GM23338 (cell line): ENCODE data around the gene STEAP1. TPM values are rescaled to one million over a fixed set of nuclear protein-coding genes. Genes with fewer than 3 reads are reported as not detected.
A peak's percentile ranks its signal among the peaks of the same experiment; 100 is the strongest.

Experiments used
- ATAC-seq: fragments of 200-7000 bp; cut with Tn5 transposase; 3 replicates; pipeline ENCODE4 v1.9.1; 2020
- DNase-seq: peaks from one replicate; pipeline ENCODE4 v3.0.0-alpha.2; 2015; ENCODE audit warnings: low spot score
- H2AFZ ChIP-seq: fragments of 200-600 bp; sonication (generic); 2 replicates; pipeline ENCODE4 v1.8.0; 2016; ENCODE audit warnings: antibody characterized with exemption, mild to moderate bottlenecking, moderate library complexity
- H3F3A ChIP-seq: fragments of 200-600 bp; sonication (generic); replicated peaks from 2 replicates; pipeline ENCODE4 v1.8.0; 2017; ENCODE audit warnings: antibody characterized with exemption, mixed run types, low read depth
- H3K27ac ChIP-seq: fragments of 200-600 bp; sonication (generic); 2 replicates; pipeline ENCODE4 v1.6.1; 2016; ENCODE audit warnings: low read depth
- H3K27me3 ChIP-seq: fragments of 200-600 bp; sonication (generic); 2 replicates; pipeline ENCODE4 v1.8.0; 2016; ENCODE audit warnings: mild to moderate bottlenecking, mixed run types, moderate library complexity; ENCODE audit not compliant: insufficient read depth
- H3K36me3 ChIP-seq: fragments of 200-600 bp; sonication (generic); 2 replicates; pipeline ENCODE4 v1.8.0; 2016; ENCODE audit warnings: mild to moderate bottlenecking; ENCODE audit not compliant: insufficient read depth
- H3K4me1 ChIP-seq: fragments of 200-600 bp; sonication (generic); 2 replicates; pipeline ENCODE4 v1.8.0; 2016; ENCODE audit warnings: mild to moderate bottlenecking, moderate library complexity; ENCODE audit not compliant: insufficient read depth
- H3K4me2 ChIP-seq: fragments of 200-600 bp; sonication (generic); 2 replicates; pipeline ENCODE4 v1.7.1; 2017; ENCODE audit warnings: mixed run types
- H3K4me3 ChIP-seq: fragments of 200-600 bp; sonication (generic); 2 replicates; pipeline ENCODE4 v1.6.1; 2016; ENCODE audit warnings: mixed run types
- H3K79me2 ChIP-seq: fragments of 200-600 bp; sonication (generic); replicated peaks from 2 replicates; pipeline ENCODE4 v1.8.0; 2017; ENCODE audit warnings: mild to moderate bottlenecking; ENCODE audit not compliant: insufficient read depth
- H3K9me2 ChIP-seq: fragments of 200-600 bp; sonication (generic); 2 replicates; pipeline ENCODE4 v1.8.0; 2017; ENCODE audit not compliant: insufficient read depth
- H4K20me1 ChIP-seq: fragments of 200-600 bp; sonication (generic); replicated peaks from 2 replicates; pipeline ENCODE4 v1.8.0; 2017; ENCODE audit warnings: mild to moderate bottlenecking; ENCODE audit not compliant: insufficient read depth
- H3K27ac Mint-ChIP-seq: 2 replicates; pipeline ENCODE4 v1.8.0; 2020; ENCODE audit warnings: inconsistent platforms, mild to moderate bottlenecking, moderate library complexity, mixed read lengths
- H3K27me3 Mint-ChIP-seq: 3 replicates; pipeline ENCODE4 v1.8.0; 2022; ENCODE audit warnings: low read depth, mild to moderate bottlenecking, moderate library complexity, mixed read lengths, inconsistent platforms; ENCODE audit not compliant: insufficient read depth, poor library complexity
- H3K36me3 Mint-ChIP-seq: 3 replicates; pipeline ENCODE4 v1.8.0; 2021; ENCODE audit warnings: low read depth, mild to moderate bottlenecking, inconsistent platforms, moderate library complexity, mixed read lengths
- H3K4me1 Mint-ChIP-seq: 3 replicates; pipeline ENCODE4 v1.8.0; 2020; ENCODE audit warnings: mild to moderate bottlenecking, inconsistent platforms, mixed read lengths
- H3K4me3 Mint-ChIP-seq: 3 replicates; pipeline ENCODE4 v1.8.0; 2021; ENCODE audit warnings: moderate library complexity, mild to moderate bottlenecking, inconsistent platforms, mixed read lengths
- H3K9me3 Mint-ChIP-seq: 3 replicates; pipeline ENCODE4 v1.8.0; 2020; ENCODE audit warnings: moderate library complexity, mild to moderate bottlenecking, inconsistent platforms, mixed read lengths
- CREB1 ChIP-seq: fragments of 250-450 bp; sonication (Bioruptor Pico); IDR thresholded peaks from 2 replicates; pipeline ENCODE4 v1.5.0; 2020; ENCODE audit warnings: low read depth, mild to moderate bottlenecking, moderate library complexity
- ETS1 ChIP-seq: IDR thresholded peaks from 2 replicates; pipeline ENCODE4 v1.6.1; 2016; ENCODE audit warnings: antibody characterized with exemption
- EZH2 ChIP-seq: fragments of 200-600 bp; sonication (generic); IDR thresholded peaks from one replicate; pipeline ENCODE4 v1.8.0; 2017; ENCODE audit warnings: antibody characterized with exemption, mild to moderate bottlenecking, low read depth; ENCODE audit not compliant: unreplicated experiment
- EZH2phosphoT487 ChIP-seq: fragments of 200-600 bp; sonication (generic); IDR thresholded peaks from one replicate; pipeline ENCODE4 v1.8.1; 2018; ENCODE audit warnings: antibody characterized with exemption; ENCODE audit not compliant: unreplicated experiment
- JUNB ChIP-seq: IDR thresholded peaks from one replicate; pipeline ENCODE4 v1.6.1; 2016; ENCODE audit warnings: antibody characterized with exemption; ENCODE audit not compliant: unreplicated experiment
- NANOG ChIP-seq: IDR thresholded peaks from 2 replicates; pipeline ENCODE4 v1.6.1; 2016; ENCODE audit warnings: antibody characterized with exemption, borderline replicate concordance
- POLR2AphosphoS5 ChIP-seq: IDR thresholded peaks from 2 replicates; pipeline ENCODE4 v1.6.1; 2016; ENCODE audit warnings: antibody characterized with exemption, low read depth
- STAT1 ChIP-seq: IDR thresholded peaks from one replicate; pipeline ENCODE4 v1.6.1; 2016; ENCODE audit warnings: antibody characterized with exemption; ENCODE audit not compliant: unreplicated experiment
- ZNF114 ChIP-seq: fragments of 250-450 bp; sonication (Bioruptor Pico); IDR thresholded peaks from 2 replicates; pipeline ENCODE4 v1.5.0; 2020; ENCODE audit warnings: mild to moderate bottlenecking, moderate library complexity
- ZNF462 ChIP-seq: fragments of 250-450 bp; sonication (Bioruptor Pico); IDR thresholded peaks from 2 replicates; pipeline ENCODE4 v1.5.0; 2020; ENCODE audit warnings: mild to moderate bottlenecking, moderate library complexity
- polyA plus RNA-seq: library from polyadenylated mRNA; unstranded; fragments of >200 nt; fragmentation: Nextera tagmentation; extraction: Ambion mirVana; gene quantifications from 2 replicates; pipeline ENCODE4 v1.2.1, GENCODE V29; 2016
- total RNA-seq: library from RNA; depleted of rRNA; stranded (reverse); fragments of >200 nt; shearing (Covaris generic); gene quantifications from 2 replicates; pipeline ENCODE4 v1.2.3, GENCODE V29; 2014
- TF ChIP-seq, protein P1 (sequence below), 2 experiments: fragments of 200-600 bp in 1 of 2; sonication (generic) in 1 of 2; conservative IDR thresholded peaks; 2 replicates each; pipeline versions ENCODE4 v1.5.1 to v1.6.1; 2016 to 2017; ENCODE audit warnings: antibody characterized with exemption in 2 of 2, low read depth in 2 of 2, mild to moderate bottlenecking in 2 of 2, moderate library complexity in 1 of 2

Gene STEAP1
- total and polyA plus RNA-seq, 2 experiments from 2014 or later, result 14.7 to 14.9 TPM

DNA sequence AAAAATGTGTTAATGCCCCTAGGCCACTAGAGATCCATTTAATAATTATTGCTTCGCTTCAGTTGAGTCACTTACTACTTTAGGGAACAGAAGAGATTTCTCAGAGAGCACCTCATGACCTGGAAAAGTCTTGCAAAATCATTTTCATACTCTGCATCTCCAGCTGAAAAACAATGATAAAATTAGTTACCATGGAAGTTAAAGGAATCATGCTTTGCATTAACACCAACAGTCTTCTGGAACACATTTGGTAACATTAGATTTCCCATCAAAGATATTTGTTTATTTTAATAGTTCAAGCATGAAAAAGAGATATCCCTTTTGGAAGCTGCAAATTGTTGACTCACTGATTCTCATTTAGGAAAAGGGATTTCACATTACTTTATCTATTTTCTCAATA, 55.5 kb downstream of the STEAP1 start:
- H3K9me3 Mint-ChIP-seq, result no peaks in the 10 kb centered on the region
- H3K4me3 Mint-ChIP-seq, result no peak overlapping the region
- H3K9me2 ChIP-seq, result no peaks in the 10 kb centered on the region

DNA sequence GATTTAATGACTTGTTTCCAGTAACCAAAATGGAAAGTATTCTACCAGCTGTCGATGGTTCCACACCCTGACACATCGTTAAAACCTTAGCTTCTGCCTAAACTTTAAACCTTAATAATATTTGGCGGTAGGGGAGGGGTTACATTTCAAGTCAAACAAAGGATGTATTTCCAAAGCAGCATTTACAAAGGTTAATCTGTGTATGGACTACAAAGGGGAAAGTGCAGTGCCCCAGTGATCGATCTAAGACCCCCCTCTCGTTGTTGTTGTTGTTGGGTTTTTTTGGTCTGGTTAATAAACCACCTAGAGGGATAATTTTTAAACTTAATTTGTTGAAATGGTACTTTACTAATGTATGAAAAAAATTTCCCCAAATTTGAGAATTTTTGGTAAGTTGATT, 56.2 kb downstream of the STEAP1 start:
- Histone ChIP-seq H4K20me1 (no peaks in the 10 kb centered on the region), H3K36me3 (no peaks in the 10 kb centered on the region), H3F3A (no peaks in the 10 kb centered on the region; the same call in 1 of the 2 replicates), H3K4me1 (peaks cover 35% of the 10 kb centered on the region), H3K27me3 (no peaks in the 10 kb centered on the region), H3K9me2 (no peaks in the 10 kb centered on the region), H3K79me2 (peaks cover 26% of the 10 kb centered on the region), H3K27ac (no peak overlapping the region), H3K4me3 (peak overlapping the region; percentile 92), H3K4me2 (peak overlapping the region; percentile 95), H2AFZ (peak overlapping the region; percentile 100)
- ATAC-seq, result no peak
- peaks cover 10% of the 10 kb centered on the region; the same call in 2 of the 3 replicates for H3K4me1 Mint-ChIP-seq
- H3K27me3 Mint-ChIP-seq, result peaks cover 6% of the 10 kb centered on the region
- H3K36me3 Mint-ChIP-seq, result no peaks in the 10 kb centered on the region
- no peak overlapping the region for H3K27ac Mint-ChIP-seq
- no peak for DNase-seq
- no peak for TF ChIP-seq NANOG
- no peak for TF ChIP-seq ETS1
- TF ChIP-seq ZNF462 (CRISPR knock-in tag), result no peak
- TF ChIP-seq ZNF114 (CRISPR knock-in tag), result no peak
- TF ChIP-seq CREB1, result no peak
- TF ChIP-seq POLR2AphosphoS5, result no peak
- TF ChIP-seq EZH2phosphoT487, result no peak
- TF ChIP-seq JUNB, result no peak
- no peak for TF ChIP-seq STAT1
- no peak overlapping the region; the same call in 2 of the 3 replicates for H3K4me3 Mint-ChIP-seq
- no peaks in the 10 kb centered on the region for H3K9me3 Mint-ChIP-seq

More for the DNA sequence above, 55.5 kb downstream of the STEAP1 start:
- Mint-ChIP-seq H3K36me3 (no peaks in the 10 kb centered on the region), H3K27me3 (peaks cover 6% of the 10 kb centered on the region), H3K27ac (no peak overlapping the region), H3K4me1 (peaks cover 10% of the 10 kb centered on the region; the same call in 2 of the 3 replicates)
- no peak for ATAC-seq
- Histone ChIP-seq H4K20me1 (no peaks in the 10 kb centered on the region), H3K36me3 (no peaks in the 10 kb centered on the region), H3K4me1 (peaks cover 34% of the 10 kb centered on the region), H3K27me3 (no peaks in the 10 kb centered on the region), H3K79me2 (peaks cover 19% of the 10 kb centered on the region), H3K4me3 (no peak overlapping the region), H3K4me2 (peak overlapping the region; percentile 95), H2AFZ (no peak overlapping the region), H3K27ac (no peak overlapping the region), H3F3A (no peaks in the 10 kb centered on the region; the same call in 1 of the 2 replicates)
- no peak for TF ChIP-seq EZH2
- no peak for TF ChIP-seq JUNB
- TF ChIP-seq, protein P1, sequence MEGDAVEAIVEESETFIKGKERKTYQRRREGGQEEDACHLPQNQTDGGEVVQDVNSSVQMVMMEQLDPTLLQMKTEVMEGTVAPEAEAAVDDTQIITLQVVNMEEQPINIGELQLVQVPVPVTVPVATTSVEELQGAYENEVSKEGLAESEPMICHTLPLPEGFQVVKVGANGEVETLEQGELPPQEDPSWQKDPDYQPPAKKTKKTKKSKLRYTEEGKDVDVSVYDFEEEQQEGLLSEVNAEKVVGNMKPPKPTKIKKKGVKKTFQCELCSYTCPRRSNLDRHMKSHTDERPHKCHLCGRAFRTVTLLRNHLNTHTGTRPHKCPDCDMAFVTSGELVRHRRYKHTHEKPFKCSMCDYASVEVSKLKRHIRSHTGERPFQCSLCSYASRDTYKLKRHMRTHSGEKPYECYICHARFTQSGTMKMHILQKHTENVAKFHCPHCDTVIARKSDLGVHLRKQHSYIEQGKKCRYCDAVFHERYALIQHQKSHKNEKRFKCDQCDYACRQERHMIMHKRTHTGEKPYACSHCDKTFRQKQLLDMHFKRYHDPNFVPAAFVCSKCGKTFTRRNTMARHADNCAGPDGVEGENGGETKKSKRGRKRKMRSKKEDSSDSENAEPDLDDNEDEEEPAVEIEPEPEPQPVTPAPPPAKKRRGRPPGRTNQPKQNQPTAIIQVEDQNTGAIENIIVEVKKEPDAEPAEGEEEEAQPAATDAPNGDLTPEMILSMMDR (conservative IDR thresholded peaks at IDR 0.05; ENCODE audit: low read depth in 2 of 2), result no peak
- no peak for TF ChIP-seq POLR2AphosphoS5
- TF ChIP-seq ZNF114 (CRISPR knock-in tag), result no peak
- no peak for TF ChIP-seq STAT1
- no peak for DNase-seq
